Uterus (tissue), 4 donors: ENCODE results near the gene DOK3. TPM values are rescaled to one million over a fixed set of nuclear protein-coding genes. Genes with fewer than 3 reads are reported as not detected.

Source experiments
- DNase-seq, 2 donors: peaks; one replicate each; pipeline ENCODE4 v3.0.0-alpha.2; 2019 to 2020
- H3K27ac ChIP-seq, 2 donors: fragments of 200-600 bp; sonication (generic); 1 replicate in 1 of 2; 2 replicates in 1 of 2; pipeline ENCODE4 v1.5.1; 2016 to 2018
- H3K27me3 ChIP-seq, 2 donors: fragments of 200-600 bp; sonication (generic); one replicate each; pipeline ENCODE4 v1.5.1; 2018 to 2019; ENCODE audit warnings: control low read depth in 1 of 2
- H3K36me3 ChIP-seq, 2 donors: fragments of 200-600 bp; sonication (generic); one replicate each; pipeline ENCODE4 v1.5.1; 2019; ENCODE audit warnings: control low read depth in 1 of 2
- H3K4me1 ChIP-seq, 2 donors: fragments of 200-600 bp; sonication (generic); one replicate each; pipeline ENCODE4 v1.5.1; 2018 to 2019; ENCODE audit warnings: control low read depth in 1 of 2
- H3K4me3 ChIP-seq, 2 donors: fragments of 200-600 bp; sonication (generic); 1 replicate in 1 of 2; 2 replicates in 1 of 2; pipeline ENCODE4 v1.5.1; 2018 to 2019; ENCODE audit warnings: mild to moderate bottlenecking in 1 of 2
- H3K9me3 ChIP-seq, 2 donors: fragments of 200-600 bp; sonication (generic); one replicate each; pipeline ENCODE4 v1.5.1; 2019; ENCODE audit warnings: control low read depth in 1 of 2
- POLR2A ChIP-seq, 2 donors: fragments of 450-650 bp; IDR thresholded peaks; one replicate each; pipeline ENCODE4 v1.6.1; 2016; ENCODE audit warnings: antibody characterized with exemption in 2 of 2, mild to moderate bottlenecking in 1 of 2, moderate library complexity in 1 of 2
- intact Hi-C: fragments of 100-400 bp; cut with DNase I; formaldehyde crosslinking; loops from one replicate; pipeline ENCODE4 v1.15.1; 2023; ENCODE audit warnings: low total_unique reads
- total RNA-seq, 4 donors: library from RNA; depleted of rRNA in 3 of 4; stranded (reverse); fragments of >200 nt in 3 of 4; gene quantifications; one replicate each; pipeline versions ENCODE4 v1.1.0 to v1.2.4, GENCODE V29; 2014 to 2023
- TF ChIP-seq, protein P1 (sequence below), 4 experiments: fragments of 200-600 bp in 2 of 4; fragments of 450-650 bp in 2 of 4; sonication (generic) in 2 of 4; IDR thresholded peaks; one replicate each; pipeline ENCODE4 v1.5.1; 2016 to 2019; ENCODE audit warnings: antibody characterized with exemption in 4 of 4, mild to moderate bottlenecking in 2 of 4, moderate library complexity in 1 of 4
- donor health status: DM: yes; HTN: yes; CAD: no.

The DOK3 gene
- total RNA-seq, 4 donors from 2014 or later = 3.6 to 20.0 (median 7.1) TPM

DNA sequence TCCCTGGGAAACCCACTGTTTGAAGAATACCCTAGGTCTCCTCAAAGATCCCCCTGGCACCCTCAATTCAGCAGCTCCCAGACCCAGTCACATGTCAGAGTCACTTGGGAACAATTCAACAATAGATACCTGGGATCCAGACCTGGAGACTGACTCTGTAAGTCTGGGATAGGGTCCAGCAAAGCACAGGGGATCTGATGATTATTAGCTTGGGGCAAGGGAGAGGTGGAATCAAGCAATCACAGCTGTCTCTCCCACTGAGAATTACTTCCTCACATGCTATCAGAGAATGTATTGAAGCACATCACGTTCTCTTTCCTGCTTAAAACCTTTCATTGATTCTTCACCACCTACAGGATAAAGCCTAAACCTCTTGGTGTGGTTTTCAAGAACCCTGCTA, 38.9 kb upstream of the DOK3 start:
- no peak overlapping the region for H3K27ac ChIP-seq
- no peaks in the 10 kb centered on the region for H3K27me3 ChIP-seq
- no peak overlapping the region for H3K4me3 ChIP-seq
- TF ChIP-seq POLR2A (IDR thresholded peaks at IDR 0.05) = no peak
- TF ChIP-seq, protein P1, sequence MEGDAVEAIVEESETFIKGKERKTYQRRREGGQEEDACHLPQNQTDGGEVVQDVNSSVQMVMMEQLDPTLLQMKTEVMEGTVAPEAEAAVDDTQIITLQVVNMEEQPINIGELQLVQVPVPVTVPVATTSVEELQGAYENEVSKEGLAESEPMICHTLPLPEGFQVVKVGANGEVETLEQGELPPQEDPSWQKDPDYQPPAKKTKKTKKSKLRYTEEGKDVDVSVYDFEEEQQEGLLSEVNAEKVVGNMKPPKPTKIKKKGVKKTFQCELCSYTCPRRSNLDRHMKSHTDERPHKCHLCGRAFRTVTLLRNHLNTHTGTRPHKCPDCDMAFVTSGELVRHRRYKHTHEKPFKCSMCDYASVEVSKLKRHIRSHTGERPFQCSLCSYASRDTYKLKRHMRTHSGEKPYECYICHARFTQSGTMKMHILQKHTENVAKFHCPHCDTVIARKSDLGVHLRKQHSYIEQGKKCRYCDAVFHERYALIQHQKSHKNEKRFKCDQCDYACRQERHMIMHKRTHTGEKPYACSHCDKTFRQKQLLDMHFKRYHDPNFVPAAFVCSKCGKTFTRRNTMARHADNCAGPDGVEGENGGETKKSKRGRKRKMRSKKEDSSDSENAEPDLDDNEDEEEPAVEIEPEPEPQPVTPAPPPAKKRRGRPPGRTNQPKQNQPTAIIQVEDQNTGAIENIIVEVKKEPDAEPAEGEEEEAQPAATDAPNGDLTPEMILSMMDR (IDR thresholded peaks at IDR 0.05) = no peak
- H3K36me3 ChIP-seq = no peaks in the 10 kb centered on the region
- DNase-seq = no peak
- H3K9me3 ChIP-seq = no peaks in the 10 kb centered on the region
- intact Hi-C loops = no loop called here
- peaks cover 17 to 25% of the 10 kb centered on the region in 2 donors for H3K4me1 ChIP-seq

DNA sequence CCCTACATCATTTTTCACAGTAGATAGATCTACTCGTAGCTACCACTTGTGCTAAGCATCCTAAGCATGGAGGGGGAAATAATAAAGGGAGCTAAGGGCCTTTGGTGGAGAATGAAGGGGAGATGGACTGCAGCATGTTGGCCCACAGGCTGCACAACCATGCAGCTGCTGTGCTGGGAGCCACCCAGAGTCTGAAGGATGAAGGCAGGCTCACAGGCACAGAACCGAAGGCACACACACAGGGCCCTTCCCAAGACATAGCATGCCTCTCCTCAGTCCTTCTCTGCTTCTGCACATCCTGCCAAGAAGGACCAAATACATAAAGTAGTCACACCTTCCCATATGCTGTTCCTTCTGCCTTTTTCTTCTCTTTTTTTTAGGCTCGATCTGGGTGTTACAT, 38.1 kb upstream of the DOK3 start:
- Histone ChIP-seq H3K4me3 (no peak overlapping the region), H3K9me3 (no peaks in the 10 kb centered on the region), H3K27ac (peak overlapping the region in 1 of 2 donors; percentile 17), H3K27me3 (no peaks in the 10 kb centered on the region), H3K4me1 (peaks cover 12 to 23% of the 10 kb centered on the region in 2 donors), H3K36me3 (no peaks in the 10 kb centered on the region)
- TF ChIP-seq, protein P1 (IDR thresholded peaks at IDR 0.05) = no peak
- no peak for TF ChIP-seq POLR2A (IDR thresholded peaks at IDR 0.05)
- no peak for DNase-seq
- intact Hi-C loops = no loop called here

DNA sequence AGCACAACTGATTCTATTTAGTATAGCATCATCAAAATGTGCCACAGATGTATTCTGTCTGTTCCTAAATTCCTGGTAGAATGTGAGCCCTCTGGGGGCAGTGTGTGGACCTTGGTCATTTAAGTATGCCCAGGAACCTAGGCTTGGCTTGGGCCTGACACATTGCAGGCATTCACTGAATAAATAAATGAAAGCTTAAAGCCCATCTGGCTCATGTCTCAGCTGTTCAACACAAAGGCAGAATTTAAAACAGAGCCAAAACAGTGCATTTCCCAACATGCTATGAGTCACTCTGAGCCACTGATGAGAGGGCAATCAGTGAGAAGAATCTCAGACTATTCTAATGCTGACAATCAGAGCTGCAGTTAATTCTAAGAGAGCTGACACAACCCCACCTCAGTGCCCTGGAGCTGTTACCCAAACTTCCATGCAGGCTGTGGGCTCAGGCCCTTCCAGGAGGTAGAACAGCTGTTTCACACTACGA, 36.7 kb upstream of the DOK3 start:
- H3K9me3 ChIP-seq = no peaks in the 10 kb centered on the region
- peak overlapping the region; percentile 79 to 80 for H3K27ac ChIP-seq
- no peak overlapping the region for H3K4me3 ChIP-seq
- peaks cover 6 to 18% of the 10 kb centered on the region in 2 donors for H3K4me1 ChIP-seq
- intact Hi-C loops = no loop called here
- no peaks in the 10 kb centered on the region for H3K27me3 ChIP-seq
- H3K36me3 ChIP-seq = no peaks in the 10 kb centered on the region
- TF ChIP-seq, protein P1 (IDR thresholded peaks at IDR 0.05) = no peak
- TF ChIP-seq POLR2A (IDR thresholded peaks at IDR 0.05) = no peak
- DNase-seq = peak; percentile 75 to 79

DNA sequence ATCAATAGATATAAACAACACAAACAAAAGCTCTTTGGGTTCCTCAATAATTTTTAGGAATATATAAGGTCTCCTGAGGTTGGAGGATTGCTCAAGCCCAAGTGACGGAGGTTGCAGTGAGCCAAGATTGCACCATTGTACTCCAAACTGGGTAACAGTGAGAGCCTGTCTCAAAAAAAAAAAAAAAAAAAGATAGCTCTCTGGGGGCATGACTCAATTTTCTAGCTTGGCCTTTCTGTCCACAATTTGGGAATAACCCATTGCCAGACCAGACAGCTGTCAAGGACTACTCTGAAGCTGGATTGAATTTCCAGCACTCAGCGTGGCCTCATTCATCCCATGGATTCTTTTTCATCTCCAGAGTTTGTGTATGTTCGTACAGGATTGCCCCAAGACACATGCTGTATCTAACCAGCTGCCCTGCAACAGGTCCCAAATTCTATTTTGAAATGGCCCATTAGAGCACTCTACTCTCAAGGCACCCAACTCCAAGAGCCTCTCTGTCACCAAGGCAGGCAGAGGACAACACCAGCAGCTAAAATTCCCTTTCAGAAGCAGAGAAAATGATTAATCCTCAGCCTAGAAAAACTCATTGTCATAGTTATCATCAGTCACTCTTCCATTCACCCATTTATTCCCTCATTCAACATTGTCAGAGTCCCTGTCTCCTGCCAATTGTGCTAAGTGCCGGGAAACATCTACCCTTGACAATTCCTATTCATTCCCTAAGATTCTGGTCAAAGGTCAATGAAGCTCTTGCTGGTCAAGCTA, 36.0 kb upstream of the DOK3 start:
- intact Hi-C loops = no loop called here
- H3K27me3 ChIP-seq = no peaks in the 10 kb centered on the region
- no peaks in the 10 kb centered on the region for H3K36me3 ChIP-seq
- no peaks in the 10 kb centered on the region for H3K9me3 ChIP-seq
- H3K4me1 ChIP-seq = peaks cover 6 to 18% of the 10 kb centered on the region in 2 donors
- peak overlapping the region; percentile 79 to 80 for H3K27ac ChIP-seq
- no peak overlapping the region for H3K4me3 ChIP-seq
- TF ChIP-seq POLR2A (IDR thresholded peaks at IDR 0.05) = no peak
- TF ChIP-seq, protein P1 (IDR thresholded peaks at IDR 0.05) = no peak
- DNase-seq = peak; percentile 79 to 87

DNA sequence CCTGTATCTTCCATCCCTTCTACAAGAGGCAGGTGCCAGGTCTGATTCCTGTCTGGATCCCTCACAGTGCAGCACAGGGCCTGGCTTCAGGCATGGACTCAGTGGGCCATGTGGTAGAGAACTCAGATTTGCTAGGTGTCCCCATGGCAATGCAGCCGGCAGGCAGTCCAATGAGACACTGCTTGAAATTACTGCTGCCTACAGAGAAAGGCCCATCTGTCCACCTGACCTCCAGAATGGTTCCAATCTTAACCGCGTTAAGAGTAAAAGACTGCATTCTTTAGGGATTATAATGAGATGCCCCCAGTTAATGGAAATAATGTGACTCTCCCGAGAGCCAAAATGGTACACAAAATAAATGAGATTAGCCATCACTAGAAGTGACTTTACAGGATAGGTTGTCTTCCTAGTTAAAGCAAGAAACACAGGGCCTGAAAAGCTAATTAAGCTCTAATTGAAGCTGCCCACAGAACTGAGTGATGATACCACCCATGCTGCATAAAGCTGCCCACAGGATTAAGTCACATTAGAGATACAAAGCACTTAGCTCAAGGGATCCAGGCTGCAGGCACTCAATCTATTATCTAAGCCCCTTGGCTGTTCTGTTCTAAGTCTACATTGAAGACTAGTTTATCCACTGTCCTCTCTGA, 33.3 kb upstream of the DOK3 start:
- Histone ChIP-seq H3K4me3 (no peak overlapping the region), H3K9me3 (no peaks in the 10 kb centered on the region), H3K27ac (no peak overlapping the region), H3K27me3 (no peaks in the 10 kb centered on the region), H3K36me3 (no peaks in the 10 kb centered on the region), H3K4me1 (peaks cover 6 to 18% of the 10 kb centered on the region in 2 donors)
- DNase-seq = no peak
- TF ChIP-seq POLR2A (IDR thresholded peaks at IDR 0.05) = no peak
- TF ChIP-seq, protein P1 (IDR thresholded peaks at IDR 0.05) = no peak
- intact Hi-C loops = no loop called here
